ENCODE data around the gene IMMP2L. TPM values are rescaled to one million over a fixed set of nuclear protein-coding genes. Genes with fewer than 3 reads are reported as not detected.

IMMP2L gene
- total RNA-seq, 1 donor from 2014 or later: 32.0 TPM

DNA sequence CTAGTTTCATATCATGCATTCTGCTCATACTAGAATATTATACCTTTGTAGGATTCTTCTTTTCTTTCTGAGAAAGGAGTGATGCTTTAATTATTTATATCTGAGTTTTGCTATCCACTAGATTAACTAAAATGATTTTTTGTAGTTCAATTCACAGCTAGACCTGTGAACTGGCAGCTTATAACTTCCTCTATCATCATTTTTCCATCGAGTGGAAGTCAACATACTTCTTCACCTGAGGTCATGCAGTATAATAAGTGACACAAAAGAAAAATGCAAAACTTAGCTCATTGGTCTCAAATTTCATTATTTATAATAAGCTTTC is 463.4 kb downstream of the IMMP2L start:
- DNase-seq: no peak

DNA sequence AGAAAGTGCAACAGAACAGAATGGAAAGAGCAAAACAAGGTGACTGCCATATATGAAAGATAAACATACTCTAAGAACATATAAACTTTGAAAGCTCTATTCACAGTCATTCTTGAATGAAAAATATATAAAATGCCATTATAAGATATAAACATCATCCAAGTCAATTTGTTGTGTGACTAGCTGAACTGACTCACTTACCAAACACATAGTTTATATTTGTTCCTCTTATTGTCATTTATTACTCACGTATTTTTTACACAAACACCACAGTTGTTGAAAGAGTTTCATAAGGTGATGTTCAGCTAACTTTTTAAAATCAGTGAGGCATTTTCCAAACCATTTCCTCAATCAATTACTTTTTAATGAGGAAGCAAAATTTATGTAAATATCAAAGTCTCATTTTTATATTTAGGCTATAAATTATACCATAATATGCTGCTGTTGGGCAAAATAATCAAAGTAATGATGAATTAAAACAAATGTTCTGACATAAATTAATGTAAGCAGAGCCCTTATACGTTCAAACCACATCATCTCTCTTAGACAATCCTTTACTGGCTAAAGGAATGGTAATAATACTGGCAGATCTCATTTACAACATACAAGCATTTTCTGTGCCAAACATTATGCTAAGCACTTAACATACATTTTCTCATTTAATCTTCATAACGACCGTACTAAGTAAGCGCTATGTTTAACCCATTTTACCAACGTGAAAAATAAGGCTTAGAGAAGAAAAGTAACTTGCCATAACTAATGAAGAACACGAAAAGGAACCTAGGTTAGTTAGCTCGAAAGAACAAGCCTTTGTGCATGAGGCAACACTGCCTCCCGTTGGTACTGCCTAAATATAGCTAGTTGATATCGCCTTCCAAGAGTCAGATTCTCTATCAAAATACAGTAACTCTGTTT is 464.0 kb downstream of the IMMP2L start:
- peak; percentile 52 for DNase-seq

DNA sequence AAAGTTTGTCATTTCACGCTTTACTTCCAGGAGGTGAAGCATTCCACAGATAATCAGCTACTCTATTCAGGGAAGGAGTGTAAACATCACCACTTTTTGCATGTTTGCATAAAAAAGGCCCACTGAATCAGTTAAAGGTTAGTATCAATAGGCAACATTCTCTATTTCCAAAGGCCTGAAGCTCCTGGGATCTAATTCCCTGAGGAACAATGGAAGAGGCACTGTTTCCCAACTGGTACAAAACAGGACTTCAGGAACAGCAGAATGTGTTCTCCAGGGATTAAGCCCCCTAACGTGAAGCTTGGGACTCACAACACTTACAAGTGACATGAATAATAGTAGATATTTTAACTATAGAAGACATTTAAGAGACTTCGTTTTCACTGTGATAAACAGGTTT is 465.3 kb downstream of the IMMP2L start:
- no peak for DNase-seq

DNA sequence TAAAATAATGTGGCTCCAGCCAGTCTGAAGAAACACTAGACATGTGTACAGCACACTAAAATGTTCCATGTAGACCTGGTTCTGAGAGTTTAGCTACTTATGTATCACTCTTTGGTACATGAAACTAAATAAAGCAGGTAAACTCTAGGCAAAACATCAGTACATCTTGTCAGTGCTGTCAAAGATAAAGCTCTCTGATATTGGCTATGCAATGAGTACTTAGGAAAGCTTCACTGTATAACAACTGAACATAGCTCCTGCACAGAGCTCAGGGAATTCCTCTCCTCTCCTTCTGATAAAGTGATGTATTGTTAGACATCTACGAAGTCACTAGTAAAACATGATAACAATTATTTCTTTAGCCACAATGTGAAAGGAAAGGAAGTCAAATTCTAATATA is 467.9 kb downstream of the IMMP2L start:
- DNase-seq: no peak

DNA sequence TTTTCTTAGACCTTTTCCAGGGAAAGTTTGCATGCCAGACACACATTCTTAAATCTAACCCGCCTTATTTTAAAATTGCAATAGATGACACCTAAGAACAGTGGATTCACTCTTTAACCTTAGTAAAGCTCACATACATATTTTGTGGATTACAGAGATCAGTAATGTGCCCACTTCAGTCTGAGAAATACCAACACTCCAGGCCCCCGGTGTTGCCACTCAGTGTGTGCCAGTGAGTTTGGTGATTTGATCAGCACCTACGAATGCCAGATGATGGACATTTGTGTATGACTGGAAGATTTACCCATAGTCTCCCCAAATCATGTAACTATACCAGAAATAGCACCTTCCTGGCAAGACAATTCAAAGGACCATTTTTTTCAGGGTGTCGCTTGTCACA is 468.8 kb downstream of the IMMP2L start:
- DNase-seq: no peak

DNA sequence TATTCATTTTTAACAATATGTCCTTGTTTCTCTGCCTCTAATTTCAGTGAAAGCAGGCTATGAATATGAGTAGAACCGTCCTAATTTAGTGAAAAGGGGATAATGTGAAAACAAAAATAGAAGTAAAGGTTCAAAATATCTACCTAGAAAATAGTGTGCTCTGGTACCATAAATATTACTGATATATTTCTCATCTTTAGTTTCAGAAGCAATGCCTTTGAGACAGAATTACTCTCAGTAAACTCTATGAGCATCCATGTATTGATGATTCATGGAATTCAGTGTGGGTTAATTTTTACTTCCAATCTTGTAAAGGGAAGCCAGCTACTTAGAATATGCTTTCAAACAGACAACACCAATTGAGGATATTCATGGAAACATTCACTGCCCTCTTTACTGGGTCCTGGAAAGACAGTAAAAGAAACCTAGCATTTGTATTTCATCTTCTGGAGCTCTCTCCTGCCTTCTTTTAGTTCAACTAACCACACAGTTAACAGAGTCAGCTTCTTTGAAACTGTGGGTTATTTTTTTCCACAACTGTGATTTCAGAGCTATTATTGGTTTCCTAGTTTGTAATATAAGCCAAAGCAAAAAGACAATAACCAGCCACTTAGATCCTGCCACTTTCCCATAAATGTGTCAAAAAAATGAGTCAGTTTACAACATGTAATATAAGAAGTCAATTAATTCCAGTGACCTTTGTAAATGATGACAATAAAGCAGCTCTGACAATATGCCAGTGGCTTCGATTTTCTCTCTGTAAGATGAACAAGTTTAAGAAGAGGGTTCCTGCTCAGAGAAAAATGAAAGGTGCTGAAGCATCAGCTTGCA is 469.7 kb downstream of the IMMP2L start:
- DNase-seq: no peak

DNA sequence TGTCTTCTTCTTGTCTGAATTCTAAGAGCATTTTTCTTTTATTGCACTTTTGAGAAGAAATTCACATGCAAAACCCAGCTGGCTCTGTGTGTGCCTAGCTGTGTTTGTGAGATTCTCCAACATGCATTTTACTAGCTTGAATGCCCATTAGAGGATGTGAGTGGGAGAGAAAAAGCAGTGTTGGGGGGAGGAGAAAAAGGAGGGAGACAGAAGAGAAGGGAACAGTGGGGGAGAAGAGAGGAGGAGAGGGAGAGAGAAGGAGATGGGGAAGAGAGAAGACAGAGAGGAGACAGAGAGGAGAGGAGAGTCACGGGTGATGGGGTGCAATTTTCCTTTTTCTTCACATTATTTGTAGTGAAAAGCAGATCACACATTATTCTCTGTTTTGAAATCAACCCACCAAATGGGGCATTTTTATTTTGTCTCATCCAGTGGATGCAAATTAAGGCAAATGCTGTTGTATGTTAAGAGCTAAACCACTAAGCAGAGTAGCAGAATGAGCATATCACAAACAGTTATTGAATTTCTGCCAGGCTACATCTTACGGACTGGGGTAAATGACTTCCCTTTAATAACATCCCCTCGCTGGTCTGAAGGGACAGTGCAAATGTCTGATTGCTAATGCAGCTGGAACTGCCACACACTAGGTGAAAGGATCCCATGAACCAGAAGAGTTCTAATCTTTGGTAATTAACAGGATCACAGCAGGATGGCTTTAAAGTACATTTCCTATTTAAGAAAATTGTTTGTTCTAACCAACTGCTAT is 470.5 kb downstream of the IMMP2L start:
- peak; percentile 48 for DNase-seq

DNA sequence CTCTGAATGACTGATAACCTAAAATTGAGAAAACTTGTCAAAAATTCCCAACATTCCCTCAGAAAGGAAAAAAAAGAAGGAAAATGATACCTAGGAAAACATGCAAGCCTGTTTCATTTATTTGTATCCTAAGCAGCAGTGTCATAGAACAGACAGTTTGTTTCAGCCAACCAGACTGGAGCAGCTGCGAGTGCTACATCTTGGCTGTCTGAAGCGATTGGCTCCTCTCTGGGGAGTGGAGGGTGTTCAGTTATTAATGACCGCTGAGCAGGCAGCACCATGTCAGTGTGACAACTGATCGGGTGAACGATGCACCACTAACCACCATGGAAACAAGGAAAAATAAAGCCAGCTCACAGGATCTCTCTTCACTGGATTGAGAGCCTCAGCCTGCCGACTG is 471.4 kb downstream of the IMMP2L start, which contains the start of gene LRRN3:
Gene LRRN3 (plus strand): TSS at position 282 of the 400 bp plus-strand sequence. CDS start 31,646 bp downstream, outside the sequence.
- DNase-seq: peak; percentile 85

DNA sequence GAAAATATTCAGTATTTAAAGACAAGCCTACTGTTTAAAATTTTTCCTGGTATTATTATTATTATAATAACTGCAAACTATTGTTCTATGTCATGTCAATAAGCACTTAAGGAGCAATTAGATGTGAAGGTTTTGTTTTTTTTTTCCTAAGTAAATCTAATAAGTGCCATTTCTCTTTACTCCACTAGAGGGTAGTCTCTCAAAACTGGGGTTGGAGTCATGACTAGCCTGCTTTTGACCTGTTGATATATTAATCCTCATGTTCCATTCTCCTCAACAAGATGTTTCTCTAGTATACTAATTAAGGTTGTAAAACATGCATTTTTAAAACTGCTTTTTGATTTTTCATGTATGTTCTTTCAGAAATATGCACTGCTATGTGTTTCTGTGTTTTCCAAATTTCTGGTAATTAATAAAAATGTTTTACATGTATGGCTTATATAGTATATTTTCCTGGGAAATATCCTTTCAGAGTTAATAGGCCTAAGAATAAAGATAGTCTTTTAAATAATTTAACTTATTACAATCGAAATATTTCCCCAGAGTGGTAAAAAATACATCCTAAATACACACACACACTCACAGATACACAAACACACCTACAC is 472.4 kb downstream of the IMMP2L start:
- DNase-seq: peak; percentile 68

DNA sequence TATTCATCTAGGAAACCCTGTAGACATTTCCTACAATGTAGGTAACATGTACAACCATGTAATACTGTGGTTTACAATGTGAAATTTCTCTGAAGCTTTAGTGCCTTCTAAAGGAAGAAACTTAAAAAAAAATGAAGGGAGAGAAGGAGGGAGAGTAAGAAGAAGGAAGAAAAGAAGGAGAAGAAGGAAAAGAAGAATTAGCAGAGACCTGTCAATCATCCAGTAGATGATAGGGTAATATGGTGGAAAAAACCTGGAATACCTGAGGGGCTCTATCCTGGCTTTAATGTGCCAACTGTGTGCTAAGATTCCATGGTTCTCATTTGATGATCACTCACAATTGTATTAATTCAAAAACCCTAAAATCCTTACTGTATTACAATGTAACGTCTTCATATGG is 474.0 kb downstream of the IMMP2L start:
- no peak for DNase-seq

DNA sequence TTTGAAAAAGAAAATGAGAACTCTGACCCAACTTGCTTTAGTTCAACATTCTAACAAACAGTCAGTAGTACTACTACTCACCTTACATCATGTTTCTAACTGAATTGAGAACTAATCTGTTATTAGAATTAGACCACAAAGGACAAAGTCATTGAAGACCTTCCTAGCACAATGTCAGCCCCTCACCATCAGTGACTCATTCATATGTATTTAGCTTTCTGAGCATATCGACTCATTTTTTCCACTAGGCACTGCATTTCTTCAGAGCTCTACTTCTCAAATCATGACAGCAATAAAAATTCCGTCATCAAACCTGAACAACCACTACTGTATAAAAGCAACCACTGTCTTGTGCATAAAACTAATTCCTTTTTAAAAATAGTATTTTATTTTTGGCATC is 475.8 kb downstream of the IMMP2L start:
- no peak for DNase-seq

DNA sequence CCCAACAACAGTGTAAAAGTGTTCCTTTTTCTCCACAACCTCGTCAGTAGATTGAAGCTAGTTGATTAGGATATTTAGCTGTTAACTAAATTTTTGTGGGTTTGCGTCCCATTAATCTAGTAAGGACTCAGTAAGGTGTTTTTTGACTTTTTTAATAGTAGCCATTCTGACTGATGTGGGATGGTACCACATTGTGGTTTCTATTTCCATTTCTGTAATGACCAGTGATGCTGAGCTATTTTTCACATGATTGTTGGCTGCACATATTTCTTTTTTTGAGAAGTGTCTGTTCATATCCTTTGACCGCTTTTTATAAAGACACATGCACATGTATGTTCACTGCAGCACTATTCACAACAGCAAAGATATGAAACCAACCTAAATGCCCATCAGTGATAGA is 476.9 kb downstream of the IMMP2L start:
- DNase-seq: no peak

DNA sequence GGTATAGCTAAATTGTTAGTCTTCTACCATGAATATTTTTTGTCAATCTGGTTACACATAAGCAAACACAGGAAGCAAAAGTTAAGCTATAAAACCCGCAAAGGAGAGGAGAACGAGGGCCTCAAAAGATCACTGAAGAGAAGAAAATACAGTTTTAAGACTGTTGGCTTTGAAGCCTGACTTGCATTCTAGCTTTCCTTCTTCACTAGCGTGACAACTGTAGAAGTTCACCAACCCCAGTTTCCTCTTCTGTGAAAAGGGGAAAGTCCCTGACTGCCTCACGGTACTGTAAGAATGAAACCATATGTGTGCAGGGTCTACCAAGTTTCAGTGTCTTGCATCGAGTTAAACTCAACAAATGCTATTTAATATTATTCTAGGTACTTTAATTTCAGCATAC is 478.9 kb downstream of the IMMP2L start:
- no peak for DNase-seq

DNA sequence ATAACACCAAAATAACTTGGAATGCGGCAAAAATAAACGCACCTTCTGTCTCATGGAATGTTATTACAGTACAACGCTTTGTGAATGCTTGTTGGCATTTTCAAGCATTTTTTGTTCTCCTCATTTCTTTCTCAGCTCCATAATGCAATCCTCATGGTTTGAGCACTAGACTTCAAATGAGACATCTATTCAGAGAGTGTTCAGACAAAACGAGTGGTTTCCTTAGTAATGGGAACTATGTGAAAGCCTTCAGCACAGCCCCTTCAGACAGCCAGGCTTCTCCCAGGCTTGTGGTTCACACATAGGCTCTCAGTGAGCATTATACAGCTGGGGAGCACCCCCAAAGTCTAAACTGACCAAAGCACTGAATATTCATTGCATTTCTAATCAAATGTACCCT is 479.9 kb downstream of the IMMP2L start:
- DNase-seq: peak; percentile 17

DNA sequence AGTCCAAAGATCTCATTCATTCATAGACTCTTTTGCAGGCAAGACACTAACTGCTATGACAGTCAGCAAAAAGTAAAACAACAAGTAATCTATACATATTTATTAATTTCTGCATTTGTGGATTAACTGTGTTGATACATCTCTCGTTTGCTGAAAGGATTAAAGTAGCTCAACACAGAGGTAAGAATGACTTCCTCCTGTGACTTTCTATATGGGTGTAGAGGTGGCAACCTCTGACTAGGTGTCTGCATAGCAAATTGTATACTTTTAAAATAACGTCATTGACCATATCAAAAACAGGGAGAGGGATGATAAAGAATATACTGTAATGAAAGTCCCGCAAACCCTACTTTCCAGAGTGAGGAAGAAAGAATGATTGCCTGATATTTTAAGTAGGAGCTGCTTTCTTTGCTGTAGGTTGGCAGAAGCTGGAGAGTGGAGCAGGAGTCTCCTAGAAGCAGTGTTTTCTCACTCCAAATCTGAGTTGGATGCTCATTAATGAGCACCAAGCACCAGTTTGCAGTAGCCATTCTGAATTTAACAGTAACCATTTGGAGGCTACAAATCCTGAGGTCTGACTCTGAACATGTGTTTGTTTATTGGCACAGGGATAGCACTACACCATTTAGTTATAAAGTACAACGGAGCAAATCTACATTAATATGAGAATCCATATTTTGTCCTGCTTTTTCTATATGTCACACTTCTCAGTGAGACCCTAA is 480.6 kb downstream of the IMMP2L start:
- DNase-seq: no peak

DNA sequence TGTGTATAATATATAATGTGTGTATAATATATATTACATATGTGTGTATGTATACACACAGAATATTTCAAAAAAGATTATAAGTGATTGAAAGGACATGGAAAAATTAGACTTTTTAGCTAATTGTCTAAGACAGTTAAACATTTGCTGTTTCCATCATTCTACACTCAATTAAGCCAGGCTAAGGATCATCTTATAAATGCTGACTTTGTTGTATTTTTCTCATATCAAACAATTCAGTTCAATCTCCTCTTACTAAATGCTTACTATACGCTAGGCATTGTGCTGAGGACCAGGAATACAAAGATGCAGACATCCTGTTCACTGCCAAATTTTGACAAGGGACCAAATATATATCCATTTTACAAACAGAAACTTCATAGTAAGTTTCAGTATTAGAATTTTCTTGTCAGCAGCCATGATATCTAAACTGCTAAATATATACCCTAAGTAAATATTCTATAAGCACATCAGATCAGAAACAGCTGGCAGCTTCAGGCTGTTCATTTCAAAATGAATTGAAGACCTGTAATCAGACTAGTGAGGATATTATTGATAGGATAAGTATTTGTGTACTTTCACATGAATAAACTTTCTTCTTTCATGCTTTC is 481.7 kb downstream of the IMMP2L start:
- DNase-seq: no peak

DNA sequence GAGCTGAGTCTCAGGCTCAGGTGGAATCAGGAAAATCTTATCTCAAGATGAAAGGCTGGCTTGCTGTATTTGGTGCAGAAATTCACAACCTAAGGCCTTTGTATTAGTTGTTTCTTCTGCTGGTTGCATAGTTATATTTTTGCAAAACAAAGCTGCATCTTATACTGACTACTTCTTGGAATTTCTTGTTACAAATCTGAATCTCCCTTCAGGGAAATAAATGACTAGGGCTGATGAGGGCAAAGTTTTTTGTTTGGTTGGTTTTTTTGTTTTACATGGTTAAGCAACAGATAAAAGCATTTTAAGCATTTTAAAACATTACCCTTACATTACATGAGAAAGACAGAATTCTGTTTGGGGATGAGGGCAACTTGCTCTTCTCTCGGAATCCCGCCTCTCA is 485.3 kb downstream of the IMMP2L start:
- no peak for DNase-seq

DNA sequence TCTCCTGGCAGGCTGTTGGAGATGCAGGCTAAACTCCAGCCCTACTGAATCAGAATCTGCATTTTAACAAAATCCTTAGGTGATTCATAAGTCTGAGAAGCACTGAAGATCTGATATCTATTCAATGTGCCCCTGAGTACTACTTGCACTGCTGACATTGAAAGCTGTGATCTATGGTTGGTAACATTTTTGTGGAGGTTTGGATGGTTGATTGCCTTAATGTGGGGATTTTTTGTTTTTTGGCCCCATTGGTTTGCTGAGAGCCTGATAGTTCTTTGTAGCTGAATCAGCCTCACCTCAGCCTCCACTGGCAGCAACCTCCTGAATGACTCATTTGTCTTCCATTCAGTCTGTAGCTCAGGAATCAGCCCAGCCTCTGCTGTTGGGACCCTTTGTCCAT is 486.1 kb downstream of the IMMP2L start:
- DNase-seq: no peak

DNA sequence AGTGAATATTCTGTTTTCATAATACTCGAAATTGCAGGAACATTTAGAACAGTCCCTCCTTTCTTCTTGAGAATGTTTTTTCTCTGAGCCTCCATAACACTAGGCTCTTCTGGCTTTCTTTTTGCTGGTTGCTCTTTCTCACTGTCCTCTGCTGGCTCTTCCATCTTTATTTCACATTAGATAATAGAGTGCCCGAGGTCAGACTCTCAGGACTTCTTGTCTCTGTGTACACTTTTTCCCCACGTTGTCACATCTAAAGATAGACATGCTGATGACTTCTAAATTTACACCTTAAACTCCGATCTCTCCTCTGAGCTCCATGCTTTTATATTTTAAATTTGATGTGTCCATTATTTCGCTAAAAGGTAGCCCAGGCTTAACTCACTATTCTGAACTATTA is 486.8 kb downstream of the IMMP2L start:
- no peak for DNase-seq

DNA sequence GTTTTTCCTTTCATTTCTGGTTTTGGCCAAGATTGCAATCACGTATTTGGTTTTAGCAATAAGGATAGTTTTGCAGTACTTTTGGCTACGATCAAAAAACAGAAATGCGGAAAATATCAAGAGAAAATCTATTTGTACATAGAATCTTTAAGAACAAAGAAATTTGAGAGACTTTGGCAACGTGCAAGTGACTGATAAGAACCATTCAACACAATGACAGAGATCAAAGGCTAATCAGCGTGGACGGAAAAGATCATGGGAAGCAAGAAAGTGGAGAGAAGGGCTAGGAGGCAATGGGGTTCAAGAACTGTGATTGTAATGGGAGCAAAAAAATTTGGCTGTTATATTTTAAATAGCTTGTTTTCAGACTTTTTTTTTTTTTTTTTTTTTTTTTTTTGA is 487.5 kb downstream of the IMMP2L start:
- no peak for DNase-seq
